ENCODE results near the gene ZSWIM6.

ZSWIM6 gene

DNA sequence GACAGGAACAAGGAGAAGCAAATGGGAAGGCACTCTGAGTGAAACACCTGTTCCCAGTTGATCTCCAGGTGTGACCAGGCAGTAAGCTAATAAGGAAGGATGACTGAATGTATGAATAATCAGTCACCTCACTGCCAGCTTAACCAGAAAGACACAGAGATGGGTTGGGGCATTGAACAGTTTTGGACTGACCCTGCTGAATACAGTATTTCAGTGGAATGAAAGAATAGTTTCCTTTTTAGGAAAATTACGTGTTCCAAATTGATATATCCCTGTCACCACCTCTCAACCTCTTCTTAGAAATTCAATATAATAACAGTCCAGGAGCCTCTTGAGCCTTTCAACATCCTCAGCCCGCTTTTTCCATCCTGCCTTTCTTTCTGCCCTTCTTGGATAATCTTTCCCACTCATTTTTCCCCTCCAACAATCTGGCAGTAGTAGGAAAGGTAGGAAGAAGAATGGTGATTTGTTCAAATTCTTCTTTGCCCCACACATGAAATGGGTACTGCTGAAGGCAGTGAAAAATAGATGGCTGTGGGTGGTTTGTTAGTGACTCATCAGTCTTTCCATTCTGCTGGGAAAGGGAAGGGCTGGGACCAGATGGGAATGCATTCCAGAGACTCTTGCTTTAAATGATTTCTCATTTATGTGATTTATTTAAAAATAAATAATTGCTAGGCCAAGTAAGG lies 117.9 kb downstream of the ZSWIM6 start:
- FAIRE-seq: peak; percentile 39

DNA sequence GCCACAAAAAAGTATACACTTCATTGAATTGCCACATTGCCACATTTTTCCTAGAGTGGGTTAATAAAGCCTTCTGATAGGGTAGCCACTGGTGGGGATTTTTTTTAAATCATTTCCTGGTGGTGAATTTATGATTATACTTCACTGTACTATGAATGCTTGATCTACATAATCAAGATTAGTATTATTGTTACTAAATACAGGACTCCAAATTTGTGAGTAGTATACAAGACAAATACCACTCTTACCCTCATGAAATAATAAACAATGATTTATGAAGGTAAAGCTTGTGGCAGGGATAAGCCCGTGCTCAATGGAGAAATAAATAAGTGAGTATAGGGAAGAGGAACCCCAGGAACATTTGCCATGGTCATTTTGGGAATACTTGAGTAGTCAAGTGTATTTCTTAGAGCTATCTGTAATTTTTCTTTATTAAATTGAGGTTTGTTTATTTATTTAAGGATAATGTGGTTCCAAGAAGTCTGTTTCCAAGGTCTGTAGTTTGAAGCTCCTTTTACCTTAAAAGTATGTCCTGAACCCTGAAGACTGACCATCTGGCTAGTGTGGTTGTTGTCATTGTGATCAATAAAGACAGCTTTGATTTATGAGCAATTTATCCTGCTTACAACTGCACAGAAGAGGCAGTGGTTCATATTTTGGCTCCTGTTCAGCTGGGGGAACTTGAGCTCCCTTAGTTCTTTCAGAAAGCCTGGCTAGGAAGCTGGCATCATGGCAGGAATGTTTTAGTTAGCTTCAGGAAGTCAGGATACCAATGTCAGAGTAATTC lies 118.6 kb downstream of the ZSWIM6 start:
- no peak for FAIRE-seq

DNA sequence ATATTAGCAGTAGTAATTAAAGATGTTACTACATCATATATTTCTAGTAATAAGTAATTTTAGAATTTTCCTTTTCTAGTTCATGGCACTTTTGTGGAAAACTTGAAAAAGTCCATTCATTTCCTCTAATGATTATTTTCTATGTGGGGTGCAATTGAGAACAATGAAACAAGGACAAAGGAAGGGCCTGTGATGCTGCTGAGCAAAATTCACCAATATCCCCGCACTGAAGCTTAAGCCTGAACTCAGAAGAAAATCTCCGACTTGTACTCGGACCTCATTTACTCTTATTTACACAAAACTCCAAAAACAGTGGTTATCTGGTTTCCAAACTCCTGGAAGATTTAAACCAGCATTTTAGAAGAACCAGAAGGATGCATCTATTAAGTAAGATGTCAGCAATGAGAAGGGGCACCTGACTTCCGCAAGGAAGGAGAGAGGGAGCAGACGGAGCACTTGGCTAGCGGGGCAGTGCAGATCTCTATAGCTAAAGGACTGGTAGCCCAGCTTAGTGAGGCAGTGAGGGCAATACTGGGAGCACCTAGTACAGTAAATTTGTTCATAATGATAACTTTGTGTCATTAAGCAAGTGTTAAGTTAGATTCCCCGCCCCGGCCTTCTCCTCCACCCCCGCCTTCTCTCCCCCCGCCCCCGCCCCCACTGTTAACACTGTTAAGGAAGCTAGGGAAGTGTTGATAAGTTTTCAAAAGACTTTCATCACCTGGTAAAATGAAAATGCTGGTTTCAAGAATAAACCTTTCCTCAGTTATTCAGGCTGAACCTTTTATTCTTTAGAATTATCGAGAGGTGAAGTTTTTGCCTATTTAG lies 123.3 kb downstream of the ZSWIM6 start:
- no peak for FAIRE-seq

DNA sequence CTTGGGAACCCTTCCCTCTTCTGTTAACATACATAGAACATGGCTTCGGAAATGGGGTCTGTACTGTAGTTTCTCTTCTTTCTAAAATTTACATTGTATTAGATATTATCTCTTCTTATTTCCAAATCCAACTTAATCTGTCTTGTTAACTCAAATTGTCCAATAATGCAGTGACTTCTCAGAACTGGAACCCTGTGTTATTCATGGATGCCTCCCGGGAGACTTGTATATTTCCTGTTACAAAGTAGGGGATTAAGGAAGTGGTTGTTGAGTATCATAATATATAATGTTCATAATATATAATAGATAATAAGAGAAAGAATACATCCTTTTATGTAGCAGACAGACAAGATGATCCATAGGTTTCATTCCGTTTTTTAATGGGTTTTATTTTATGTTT lies 128.4 kb downstream of the ZSWIM6 start:
- FAIRE-seq: no peak

DNA sequence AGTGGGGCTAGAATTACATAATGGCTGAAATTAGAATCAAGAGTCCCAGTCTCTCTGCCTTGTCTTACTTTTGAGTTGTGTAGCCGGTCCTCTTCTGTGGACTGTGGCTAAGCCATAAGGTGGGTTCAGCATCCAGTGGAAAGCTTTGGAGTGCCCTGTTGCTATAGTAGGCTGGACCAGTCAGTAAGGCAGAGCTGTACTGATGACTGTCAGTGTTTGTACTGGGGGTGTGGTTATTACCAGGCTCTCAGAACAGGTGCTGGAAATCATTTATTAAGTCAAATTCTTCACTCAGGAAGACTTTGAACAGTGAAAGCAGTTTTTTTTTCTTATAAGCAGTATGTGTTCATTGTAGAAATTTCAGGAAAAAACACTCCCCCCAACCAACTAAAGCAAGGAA lies 129.4 kb downstream of the ZSWIM6 start:
- no peak for FAIRE-seq

DNA sequence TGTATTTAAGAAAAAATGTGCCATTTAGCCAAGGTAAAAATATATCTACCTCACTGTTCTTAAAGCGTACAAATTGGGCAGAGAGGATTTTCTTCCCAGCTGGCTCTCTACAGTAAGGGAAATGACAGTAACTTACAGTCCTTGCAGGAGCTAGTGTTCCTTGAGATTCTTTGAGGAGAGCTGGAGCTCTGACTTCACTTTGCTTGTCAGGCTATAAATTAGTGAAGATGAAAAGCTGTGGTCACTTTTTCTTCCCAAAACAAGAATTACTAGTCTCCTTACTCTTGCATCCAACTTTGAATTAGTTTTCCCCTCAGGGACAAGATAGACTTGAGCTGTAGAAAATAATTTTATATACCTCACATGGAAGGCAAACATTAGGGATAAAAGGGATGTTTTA lies 129.9 kb downstream of the ZSWIM6 start:
- no peak for FAIRE-seq

DNA sequence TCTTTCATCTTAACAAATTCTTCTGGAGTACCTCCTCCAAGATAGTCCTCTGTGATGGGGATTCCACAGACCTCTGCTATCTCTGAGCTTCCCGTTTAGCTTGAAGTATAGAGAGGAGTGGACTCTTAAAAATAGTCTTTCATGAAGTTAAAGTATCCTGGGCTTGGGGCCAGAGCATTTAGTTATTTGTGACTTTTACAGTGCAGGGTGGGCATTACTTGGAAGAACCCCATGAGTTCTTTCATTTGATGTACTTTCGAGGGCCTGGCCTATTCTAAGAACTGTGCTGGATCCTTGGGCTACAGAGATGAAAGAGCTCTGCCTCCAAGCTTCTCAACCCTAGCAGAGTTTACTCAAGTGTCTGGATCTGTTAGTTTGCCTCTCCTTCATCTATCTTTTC lies 131.5 kb downstream of the ZSWIM6 start:
- FAIRE-seq: no peak

DNA sequence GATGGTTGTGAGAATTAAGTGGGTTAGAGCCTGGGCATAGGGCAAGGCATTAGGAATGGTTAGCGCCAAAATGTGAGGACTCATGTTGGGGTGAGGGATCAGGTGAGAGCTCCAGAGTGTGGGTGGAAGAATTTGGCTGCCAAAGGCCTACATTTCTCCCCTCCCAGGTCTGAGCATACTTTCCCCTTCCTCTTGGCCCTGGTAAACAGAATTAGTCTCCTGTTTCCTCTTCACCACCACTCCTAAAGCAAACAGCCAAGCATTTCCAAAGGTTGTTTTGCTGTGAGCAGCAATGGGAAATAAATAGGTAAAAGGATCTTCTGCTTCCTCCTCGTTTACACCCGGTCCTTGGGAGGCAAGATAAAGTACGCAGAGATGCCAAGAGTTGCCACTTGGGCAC lies 132.5 kb downstream of the ZSWIM6 start:
- FAIRE-seq: no peak

DNA sequence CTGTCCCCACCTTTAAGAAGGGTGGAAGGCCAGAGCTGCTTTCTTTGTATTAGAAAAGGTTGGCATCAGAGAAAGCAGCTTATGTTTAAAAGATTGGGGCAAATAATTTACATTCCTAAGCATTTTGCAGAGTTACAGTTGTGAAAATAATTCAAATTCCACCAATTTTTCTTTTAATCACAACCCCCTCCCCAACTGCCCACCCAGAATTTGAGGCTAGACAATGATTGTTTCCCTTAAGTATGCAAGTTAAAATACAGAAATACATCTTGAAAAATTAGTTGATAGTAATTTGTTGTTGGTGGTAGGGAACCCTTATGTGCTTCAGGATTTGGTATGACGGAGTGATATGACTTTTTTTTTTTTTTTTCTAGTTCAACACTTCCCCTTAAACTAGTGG lies 133.0 kb downstream of the ZSWIM6 start:
- no peak for FAIRE-seq

DNA sequence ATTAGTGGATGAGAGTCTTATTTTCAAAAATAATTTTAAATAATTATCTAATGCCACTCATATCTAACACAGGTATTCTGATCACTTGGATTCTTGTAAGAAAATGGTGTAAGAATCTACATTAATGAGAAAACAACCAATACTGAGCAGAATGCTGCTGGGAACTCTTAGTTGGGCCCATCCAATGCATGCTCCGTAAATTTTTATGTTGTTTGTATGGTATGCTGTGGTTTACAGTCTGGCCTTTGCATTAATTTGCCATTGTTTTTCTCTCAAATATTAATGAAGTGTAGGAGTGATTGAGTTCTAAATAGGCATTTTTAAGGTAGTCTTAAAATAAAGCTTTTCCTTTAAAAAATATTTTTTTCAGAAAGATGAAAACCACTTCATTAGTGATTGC lies 133.4 kb downstream of the ZSWIM6 start:
- FAIRE-seq: no peak

DNA sequence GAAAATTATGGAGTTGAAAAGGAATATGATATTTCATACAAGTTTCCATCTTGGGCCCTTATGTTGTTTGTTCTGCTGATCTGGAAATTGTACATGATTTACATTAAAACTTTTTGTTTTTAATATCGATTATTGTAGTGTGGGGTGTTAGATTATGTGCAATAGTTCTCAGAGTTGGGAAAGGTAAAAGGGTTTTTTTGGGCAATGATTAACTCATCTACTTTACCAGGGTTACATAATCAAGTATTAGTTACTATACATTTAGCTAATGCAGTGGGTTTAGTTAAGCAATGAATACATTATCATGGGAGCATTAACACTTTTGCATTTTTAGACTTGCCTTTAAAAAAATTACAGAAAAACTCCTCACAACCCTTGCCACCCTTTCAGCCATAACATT lies 134.0 kb downstream of the ZSWIM6 start:
- no peak for FAIRE-seq

DNA sequence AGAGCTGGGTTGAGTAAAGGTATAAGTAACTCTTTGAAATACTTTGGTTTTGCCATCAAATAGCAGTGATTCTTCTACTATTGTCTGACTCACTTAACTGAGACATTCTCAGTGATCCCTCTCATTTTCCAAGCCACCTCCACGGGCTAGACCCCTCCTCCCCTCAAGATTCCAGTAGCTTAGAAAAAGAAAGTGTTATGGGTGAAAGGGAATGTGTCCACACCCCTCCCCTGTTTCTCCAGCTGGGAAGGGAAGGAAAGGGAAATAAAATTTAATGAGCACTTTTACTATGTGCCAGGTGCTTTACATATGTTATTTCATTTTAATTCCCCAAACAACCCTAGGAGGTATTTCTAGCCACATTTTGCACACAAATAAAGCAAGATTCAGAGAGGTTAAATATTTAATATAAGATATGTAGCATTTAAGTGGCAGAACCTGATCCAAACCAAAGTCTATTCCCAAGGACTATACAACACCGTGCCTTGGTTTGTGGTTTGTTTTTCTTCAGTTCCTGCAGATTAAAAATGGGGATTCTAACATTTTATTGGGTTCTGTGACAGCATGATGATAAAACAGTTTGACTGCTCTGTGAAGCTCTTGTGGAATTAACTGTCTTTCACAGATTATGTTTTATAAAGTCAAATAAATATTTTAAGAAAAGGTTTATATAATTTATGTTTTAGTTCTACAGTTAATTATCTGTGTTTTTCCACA lies 135.9 kb downstream of the ZSWIM6 start:
- no peak for FAIRE-seq

DNA sequence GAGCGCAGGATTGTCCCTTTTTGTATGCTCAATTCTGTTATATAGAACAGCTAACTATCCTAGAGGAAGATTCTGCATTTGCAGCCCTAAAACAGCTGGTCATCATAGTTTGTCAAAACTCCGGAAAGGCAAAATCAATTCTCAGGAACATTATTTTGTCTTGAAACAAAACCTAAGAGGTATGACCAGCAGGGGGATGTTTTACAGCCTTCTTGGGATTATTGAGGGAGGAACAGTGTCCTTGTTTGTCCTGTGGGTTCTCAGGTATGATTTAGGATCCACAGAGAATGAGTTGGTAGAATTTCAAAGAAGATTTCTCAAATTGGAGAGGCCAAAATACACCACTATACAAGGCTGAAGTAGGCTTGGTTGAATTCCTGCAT lies 136.4 kb downstream of the ZSWIM6 start:
- FAIRE-seq: no peak

DNA sequence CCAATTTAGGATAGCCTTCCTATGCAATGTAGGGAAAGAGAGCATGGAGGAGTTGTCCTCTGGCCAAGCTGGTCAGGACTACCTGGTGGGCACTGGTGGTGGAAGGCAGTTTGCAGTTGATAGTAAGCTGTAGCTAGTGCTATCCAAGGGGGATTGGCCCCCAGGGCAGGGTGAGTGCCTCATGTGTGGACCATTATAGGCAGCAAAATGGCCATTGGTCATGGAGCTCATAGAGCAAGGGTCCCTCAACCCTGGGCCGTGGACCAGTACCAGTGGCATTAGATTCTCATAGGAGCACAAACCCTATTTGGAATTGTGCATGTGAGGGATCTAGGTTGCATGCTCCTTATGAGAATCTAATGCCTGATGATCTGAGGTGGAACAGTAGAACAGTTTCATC lies 139.3 kb downstream of the ZSWIM6 start:
- FAIRE-seq: no peak

DNA sequence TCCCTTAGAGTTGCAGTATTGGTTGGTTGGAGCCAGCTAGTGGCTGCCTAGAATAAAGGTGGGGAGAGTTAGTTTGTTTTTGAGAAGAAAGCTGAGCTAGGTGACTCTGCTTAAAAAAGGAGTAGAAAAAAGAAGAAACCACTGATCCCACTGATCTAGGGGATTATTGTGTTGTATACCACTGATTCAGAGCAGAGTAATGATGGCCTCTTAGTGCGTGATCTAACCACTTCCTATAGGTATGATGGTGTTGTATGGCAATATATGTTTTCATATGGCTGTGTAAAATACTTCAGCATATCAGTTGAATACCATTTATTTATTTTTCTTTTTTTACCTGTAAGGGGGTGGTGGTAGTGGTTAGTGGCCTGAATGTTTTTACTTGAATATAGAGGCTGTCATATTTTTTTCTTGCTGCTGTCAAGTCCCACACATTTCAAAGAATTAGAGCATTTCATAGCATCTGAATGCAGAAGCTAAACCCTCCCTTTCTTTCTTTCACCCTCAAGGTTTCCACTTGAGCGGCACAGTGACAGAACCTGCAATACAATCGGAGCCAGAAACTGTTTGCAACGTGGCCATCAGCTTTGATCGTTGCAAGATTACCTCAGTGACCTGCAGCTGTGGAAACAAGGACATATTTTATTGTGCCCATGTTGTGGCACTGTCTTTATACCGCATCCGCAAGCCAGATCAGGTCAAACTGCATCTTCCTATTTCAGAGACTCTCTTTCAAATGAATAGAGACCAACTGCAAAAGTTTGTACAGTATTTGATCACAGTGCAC lies 140.3 kb downstream of the ZSWIM6 start:
- FAIRE-seq: no peak

DNA sequence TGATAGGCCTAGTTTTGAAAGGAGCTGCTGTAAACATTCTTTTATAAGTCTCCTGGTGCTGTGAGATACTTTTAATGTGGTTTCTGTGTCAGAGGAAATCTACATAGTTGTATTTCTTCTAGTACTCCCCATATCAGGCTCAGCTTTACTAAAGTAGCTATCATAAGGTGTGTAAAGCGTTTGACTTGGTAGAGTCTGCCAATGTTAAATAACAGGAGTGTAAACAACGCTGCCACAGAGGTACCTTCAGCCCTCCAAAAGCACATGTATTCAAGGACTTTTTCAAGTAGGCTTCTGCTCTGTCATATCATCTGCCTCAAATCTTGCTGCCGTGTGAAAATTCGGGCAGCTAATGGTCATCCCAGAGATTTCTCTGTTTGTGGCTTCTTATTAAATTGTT lies 142.7 kb downstream of the ZSWIM6 start:
- FAIRE-seq: no peak

DNA sequence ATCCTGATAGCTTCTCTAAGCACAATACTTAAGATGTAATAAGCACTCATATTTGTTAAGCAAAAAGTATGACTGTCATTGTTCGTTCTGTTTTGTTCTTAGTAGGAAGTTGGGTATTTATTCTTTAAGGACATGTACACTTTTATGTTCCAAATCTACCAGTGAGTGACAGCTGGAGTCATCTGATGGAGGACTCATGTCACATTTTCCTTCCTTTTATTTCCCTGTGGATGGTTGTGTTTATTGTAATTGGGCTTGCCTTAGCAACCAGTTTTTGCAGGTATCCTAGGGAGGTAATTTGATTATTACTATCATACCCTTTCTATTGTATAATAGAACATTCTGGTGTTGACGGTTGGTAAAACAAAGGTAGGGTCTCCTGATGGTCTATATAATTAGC lies 145.7 kb downstream of the ZSWIM6 start:
- FAIRE-seq: no peak

DNA sequence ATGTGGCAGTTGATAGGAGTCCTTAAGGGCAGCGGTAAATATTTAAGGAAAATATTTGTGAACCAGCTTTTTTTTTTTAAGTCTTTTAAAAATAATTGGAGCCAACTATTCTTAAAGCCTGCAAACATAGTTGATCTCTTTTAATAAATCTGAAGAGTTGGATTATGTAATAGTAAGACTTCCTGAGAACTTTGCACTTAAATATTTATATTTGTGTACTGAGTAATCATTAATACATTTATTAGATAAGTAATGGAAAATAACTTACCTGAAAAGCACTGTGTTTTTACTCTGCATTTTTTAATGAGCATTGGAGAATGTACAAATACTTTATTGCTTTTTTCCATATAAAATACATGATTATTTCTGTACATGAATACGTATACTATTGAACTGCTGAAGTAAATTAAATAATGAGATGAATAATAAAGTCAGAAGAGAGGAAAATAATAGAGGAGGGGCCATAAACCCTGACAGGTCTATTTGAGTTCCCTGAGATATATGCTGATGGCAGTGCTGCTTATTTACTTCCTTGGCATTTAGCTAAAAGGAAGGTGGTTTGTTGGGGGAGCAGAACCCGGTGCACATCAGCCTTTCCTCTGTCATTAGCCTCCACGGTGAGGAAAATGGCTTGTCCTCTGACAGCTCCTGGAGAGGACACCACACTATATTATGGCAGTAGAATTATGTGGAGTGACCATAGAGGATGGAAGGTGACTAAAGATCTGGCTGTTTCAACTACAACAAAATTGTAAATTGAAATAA lies 148.0 kb downstream of the ZSWIM6 start:
- no peak for FAIRE-seq

DNA sequence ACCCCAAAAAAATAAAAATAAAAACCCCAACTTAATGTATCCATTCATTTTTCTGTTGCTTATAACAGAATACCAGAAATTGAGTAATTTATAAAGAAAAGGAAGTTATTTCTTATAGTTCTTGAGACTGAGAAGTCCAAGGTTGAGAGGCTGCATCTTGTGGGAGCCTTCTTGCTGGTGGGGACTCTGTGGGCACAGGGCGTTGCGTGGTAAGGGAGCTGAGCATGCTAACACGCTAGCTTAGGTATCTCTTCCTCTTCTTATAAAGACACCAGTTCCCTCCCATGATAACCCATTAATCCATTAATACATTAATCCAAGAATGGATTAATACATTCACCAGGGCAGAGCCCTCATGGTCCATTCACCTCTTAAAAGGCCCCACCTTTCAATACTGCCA lies 150.9 kb downstream of the ZSWIM6 start:
- FAIRE-seq: no peak

DNA sequence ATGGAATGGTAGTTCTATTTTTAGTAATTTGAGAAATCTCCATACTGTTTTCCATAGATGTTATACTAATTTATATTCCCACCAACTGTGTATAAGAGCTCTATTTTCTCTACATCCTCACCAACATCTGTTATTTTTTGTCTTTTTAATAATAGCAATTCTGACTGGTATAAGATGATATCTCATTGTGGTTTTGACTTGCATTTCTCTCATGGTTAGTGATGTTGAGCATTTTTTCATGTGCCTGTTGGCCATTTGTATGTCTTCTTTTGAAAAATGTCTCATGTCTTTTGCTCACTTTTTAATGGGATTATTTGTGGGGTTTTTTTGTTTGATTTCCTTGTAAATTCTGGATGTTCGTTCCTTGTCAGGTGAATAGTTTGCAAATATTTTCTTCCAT lies 154.4 kb downstream of the ZSWIM6 start:
- no peak for FAIRE-seq

DNA sequence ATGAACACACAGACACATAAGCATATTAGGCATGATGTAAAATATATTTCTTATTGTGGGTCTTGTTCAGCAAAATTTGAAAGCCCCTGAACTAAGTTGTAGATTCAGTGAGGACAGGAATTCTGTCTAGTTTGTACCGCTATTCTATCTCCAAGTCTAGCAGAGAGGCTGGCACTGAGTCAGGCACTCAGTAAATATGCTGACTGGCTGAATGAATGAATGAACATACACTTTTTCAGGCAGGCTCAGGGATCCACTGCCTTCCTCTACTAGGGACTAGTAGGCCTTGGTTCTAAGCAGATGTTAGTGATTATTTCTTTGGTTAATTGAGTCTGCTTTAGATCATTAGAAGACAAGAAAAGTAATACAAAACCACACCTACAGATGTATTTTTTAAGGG lies 157.5 kb downstream of the ZSWIM6 start:
- no peak for FAIRE-seq

Data from endometrium (tissue), 2 donors.